H9 (cell line): ENCODE data around the gene PLA2G4E. TPM values are rescaled to one million over a fixed set of nuclear protein-coding genes. Genes with fewer than 3 reads are reported as not detected.

Experiments used
- DNase-seq: peaks from one replicate; pipeline ENCODE4 v3.0.0-alpha.2; 2017
- H2AFZ ChIP-seq: one replicate; pipeline ENCODE4 v1.6.1; 2013; ENCODE audit warnings: mild to moderate bottlenecking, low read length, control low read depth, moderate library complexity
- H2AK5ac ChIP-seq: 2 replicates; pipeline ENCODE4 v1.6.1; 2013; ENCODE audit warnings: low read length, control low read depth, mixed read lengths; ENCODE audit not compliant: insufficient read length
- H2BK120ac ChIP-seq: one replicate; pipeline ENCODE4 v1.6.1; 2013; ENCODE audit warnings: low read depth, mild to moderate bottlenecking, low read length, control low read depth, inconsistent platforms; ENCODE audit not compliant: poor library complexity, severe bottlenecking
- H2BK12ac ChIP-seq: 2 replicates; pipeline ENCODE4 v1.6.1; 2013; ENCODE audit warnings: low read length, control low read depth, mixed read lengths, low read depth; ENCODE audit not compliant: insufficient read length
- H2BK15ac ChIP-seq: 2 replicates; pipeline ENCODE4 v1.6.1; 2013; ENCODE audit warnings: low read depth, low read length, control low read depth
- H2BK20ac ChIP-seq: one replicate; pipeline ENCODE4 v1.6.1; 2013; ENCODE audit warnings: low read depth, mild to moderate bottlenecking, low read length, control low read depth, inconsistent platforms; ENCODE audit not compliant: poor library complexity, severe bottlenecking
- H2BK5ac ChIP-seq: 2 replicates; pipeline ENCODE4 v1.6.1; 2013; ENCODE audit warnings: low read length, control low read depth, mixed read lengths; ENCODE audit not compliant: insufficient read length
- H3K14ac ChIP-seq: 2 replicates; pipeline ENCODE4 v1.6.1; 2013; ENCODE audit warnings: low read length, control low read depth; ENCODE audit not compliant: insufficient read depth
- H3K18ac ChIP-seq: 2 replicates; pipeline ENCODE4 v1.6.1; 2013; ENCODE audit warnings: low read depth, mild to moderate bottlenecking, mixed read lengths, low read length, control low read depth; ENCODE audit not compliant: insufficient read length
- H3K23ac ChIP-seq: 2 replicates; pipeline ENCODE4 v1.6.1; 2013; ENCODE audit warnings: low read length, control low read depth, mixed read lengths, low read depth; ENCODE audit not compliant: insufficient read length
- H3K23me2 ChIP-seq: 2 replicates; pipeline ENCODE4 v1.6.1; 2013; ENCODE audit warnings: low read depth, mild to moderate bottlenecking, mixed read lengths, low read length, control low read depth; ENCODE audit not compliant: insufficient read length, poor library complexity, severe bottlenecking
- H3K27ac ChIP-seq: 2 replicates; pipeline ENCODE4 v1.5.1; 2013; ENCODE audit warnings: low read length, control low read depth, mixed read lengths, low read depth; ENCODE audit not compliant: insufficient read length
- H3K27me3 ChIP-seq: 2 replicates; pipeline ENCODE4 v1.6.1; 2013; ENCODE audit warnings: low read length, control low read depth, inconsistent platforms; ENCODE audit not compliant: insufficient read depth
- H3K4ac ChIP-seq: 2 replicates; pipeline ENCODE4 v1.6.1; 2013; ENCODE audit warnings: low read depth, mild to moderate bottlenecking, control low read depth, inconsistent platforms, low read length, moderate library complexity
- H3K4me1 ChIP-seq: 2 replicates; pipeline ENCODE4 v1.6.1; 2013; ENCODE audit warnings: low read length, control low read depth, inconsistent platforms; ENCODE audit not compliant: insufficient read depth
- H3K4me2 ChIP-seq: 2 replicates; pipeline ENCODE4 v1.6.1; 2013; ENCODE audit warnings: low read length, control low read depth, mixed read lengths; ENCODE audit not compliant: insufficient read length, insufficient read depth
- H3K56ac ChIP-seq: 2 replicates; pipeline ENCODE4 v1.6.1; 2013; ENCODE audit warnings: low read depth, mild to moderate bottlenecking, mixed read lengths, low read length, control low read depth; ENCODE audit not compliant: insufficient read length
- H3K79me1 ChIP-seq: 2 replicates; pipeline ENCODE4 v1.6.1; 2013; ENCODE audit warnings: low read depth, mild to moderate bottlenecking, moderate library complexity, low read length, control low read depth, inconsistent platforms; ENCODE audit not compliant: insufficient read depth, poor library complexity, severe bottlenecking
- H3K79me2 ChIP-seq: 2 replicates; pipeline ENCODE4 v1.6.1; 2013; ENCODE audit warnings: low read length, control low read depth, inconsistent platforms; ENCODE audit not compliant: insufficient read depth
- H3K9ac ChIP-seq: 2 replicates; pipeline ENCODE4 v1.6.1; 2013; ENCODE audit warnings: low read length, control low read depth, mixed read lengths; ENCODE audit not compliant: insufficient read length; ENCODE audit errors: extremely low read depth
- H3K9me3 ChIP-seq: one replicate; pipeline ENCODE4 v1.6.1; 2013; ENCODE audit warnings: low read depth, low read length, inconsistent platforms; ENCODE audit not compliant: control insufficient read depth
- H3T11ph ChIP-seq: one replicate; pipeline ENCODE4 v1.6.1; 2013; ENCODE audit warnings: mild to moderate bottlenecking, low read length, control low read depth, inconsistent platforms
- H4K20me1 ChIP-seq: one replicate; pipeline ENCODE4 v1.6.1; 2013; ENCODE audit not compliant: control insufficient read depth, insufficient read length, insufficient read depth
- H4K5ac ChIP-seq: 2 replicates; pipeline ENCODE4 v1.6.1; 2013; ENCODE audit warnings: low read depth, mild to moderate bottlenecking, mixed read lengths, low read length, control low read depth; ENCODE audit not compliant: insufficient read length
- H4K8ac ChIP-seq: replicated peaks from 2 replicates; pipeline ENCODE4 v1.6.1; 2013; ENCODE audit warnings: low read length, control low read depth, mixed read lengths, low read depth; ENCODE audit not compliant: insufficient read length
- H4K91ac ChIP-seq: 2 replicates; pipeline ENCODE4 v1.6.1; 2013; ENCODE audit warnings: low read depth, mild to moderate bottlenecking, moderate library complexity, mixed read lengths, low read length, control low read depth; ENCODE audit not compliant: insufficient read length
- H3K27ac Mint-ChIP-seq, 3 experiments: 2 replicates in 2 of 3; 3 replicates in 1 of 3; pipeline ENCODE4 v1.8.0; 2020 to 2021; ENCODE audit warnings: mixed read lengths in 3 of 3, mild to moderate bottlenecking in 1 of 3, moderate library complexity in 1 of 3
- H3K27me3 Mint-ChIP-seq: 2 replicates; pipeline ENCODE4 v1.8.0; 2021; ENCODE audit warnings: low read depth, mild to moderate bottlenecking, moderate library complexity, mixed read lengths
- H3K36me3 Mint-ChIP-seq, 3 experiments: 2 replicates in 2 of 3; 3 replicates in 1 of 3; pipeline ENCODE4 v1.8.0; 2020 to 2021; ENCODE audit warnings: low read depth in 3 of 3, mixed read lengths in 3 of 3; ENCODE audit not compliant: insufficient read depth in 1 of 3
- H3K4me1 Mint-ChIP-seq, 2 experiments: 2 replicates each; pipeline ENCODE4 v1.8.0; 2020; ENCODE audit warnings: mixed read lengths in 2 of 2
- H3K4me3 Mint-ChIP-seq, 2 experiments: 2 replicates in 1 of 2; 3 replicates in 1 of 2; pipeline ENCODE4 v1.8.0; 2020 to 2021; ENCODE audit warnings: mild to moderate bottlenecking in 2 of 2, mixed read lengths in 2 of 2, moderate library complexity in 1 of 2
- H3K9me3 Mint-ChIP-seq, 2 experiments: 2 replicates in 1 of 2; 3 replicates in 1 of 2; pipeline ENCODE4 v1.8.0; 2020; ENCODE audit warnings: mild to moderate bottlenecking in 2 of 2, mixed read lengths in 2 of 2, moderate library complexity in 1 of 2
- CTCF ChIP-seq: fragments of 200-600 bp; sonication (generic); conservative IDR thresholded peaks from 3 replicates; pipeline ENCODE4 v1.8.0; 2021; ENCODE audit warnings: antibody characterized with exemption, mild to moderate bottlenecking
- WGBS: extraction: QIAGEN DNeasy Blood & Tissue Kit; methylation state at CpG from one replicate; pipeline ENCODE4 v1.1.7; 2013; ENCODE audit warnings: missing lambda C conversion rate, low lambda C conversion rate, mixed read lengths; ENCODE audit not compliant: insufficient read length; ENCODE audit errors: extremely low coverage; 5-methylcytosine and 5-hydroxymethylcytosine counted together
- total RNA-seq: library from RNA; stranded (reverse); gene quantifications from 2 replicates; pipeline ENCODE4 v1.2.1, GENCODE V29; 2021

PLA2G4E gene
- total RNA-seq, 1 experiment from 2014 or later, result not detected

GRCh38 chr15:41992151-41992802, 28.6 kb downstream of the PLA2G4E start:
- no peak overlapping the region for H3T11ph ChIP-seq
- H4K5ac ChIP-seq, result no peak overlapping the region
- H2BK5ac ChIP-seq, result no peak overlapping the region
- H3K36me3 Mint-ChIP-seq, result no peaks in the 10 kb centered on the region
- H4K20me1 ChIP-seq, result no peaks in the 10 kb centered on the region
- H3K14ac ChIP-seq, result no peak overlapping the region
- no peak overlapping the region for H4K91ac ChIP-seq
- H2AFZ ChIP-seq, result no peak overlapping the region
- H3K9me3 ChIP-seq, result no peaks in the 10 kb centered on the region
- H3K27ac ChIP-seq, result no peak overlapping the region
- no peak for TF ChIP-seq CTCF
- no peaks in the 10 kb centered on the region for H3K27me3 ChIP-seq
- H3K23ac ChIP-seq, result no peak overlapping the region
- H2AK5ac ChIP-seq, result no peak overlapping the region
- no peak overlapping the region for H3K4me3 Mint-ChIP-seq
- H3K9ac ChIP-seq, result no peak overlapping the region
- no peak overlapping the region for H4K8ac ChIP-seq
- H3K4ac ChIP-seq, result no peak overlapping the region
- H2BK15ac ChIP-seq, result no peak overlapping the region
- no peak overlapping the region for H3K4me2 ChIP-seq
- H2BK12ac ChIP-seq, result no peak overlapping the region
- H3K4me1 Mint-ChIP-seq, result peaks cover 6 to 10% of the 10 kb centered on the region in 2 experiments
- no peak for DNase-seq
- H2BK120ac ChIP-seq, result no peak overlapping the region
- peaks cover 2% of the 10 kb centered on the region; the same call in 1 of the 2 replicates for H3K27me3 Mint-ChIP-seq
- H3K56ac ChIP-seq, result no peak overlapping the region
- no peaks in the 10 kb centered on the region for H3K9me3 Mint-ChIP-seq
- H3K27ac Mint-ChIP-seq, result no peak overlapping the region
- no peak overlapping the region for H2BK20ac ChIP-seq
- no peaks in the 10 kb centered on the region for H3K23me2 ChIP-seq
- no peak overlapping the region for H3K18ac ChIP-seq
- H3K79me1 ChIP-seq, result no peaks in the 10 kb centered on the region
- H3K4me1 ChIP-seq, result no peaks in the 10 kb centered on the region; the same call in 1 of the 2 replicates
- H3K79me2 ChIP-seq, result no peaks in the 10 kb centered on the region
- no CpG with 5 or more reads among the region's 18 CpGs for WGBS
